ENCODE results near the gene NDUFV2.

Gene NDUFV2

DNA sequence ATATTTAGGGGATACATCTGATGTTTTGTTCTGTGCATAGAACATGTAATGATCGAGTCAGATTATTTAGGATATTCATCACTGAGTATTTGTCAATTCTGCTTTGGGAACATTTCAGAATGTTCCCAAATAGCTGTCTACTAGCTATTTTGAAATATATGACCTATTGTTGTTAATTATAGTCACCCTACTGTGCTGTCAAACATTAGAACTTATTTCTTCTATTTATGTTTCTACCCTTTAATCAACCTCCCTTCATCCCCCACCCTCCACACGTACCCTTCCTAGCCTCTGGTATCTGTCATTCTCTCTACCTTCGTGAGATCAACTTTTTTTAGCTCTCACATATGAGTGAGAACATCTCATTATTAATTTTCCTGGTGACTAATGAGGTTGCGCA lies 75.0 kb downstream of the NDUFV2 start (continued):
- no peak for TF ChIP-seq TCF4 (CRISPR knock-in tag; IDR thresholded peaks at IDR 0.05; ENCODE audit: borderline replicate concordance)
- TF ChIP-seq ZNF565 (CRISPR knock-in tag; conservative IDR thresholded peaks at IDR 0.05; ENCODE audit: low read depth), result no peak
- TF ChIP-seq TOX (CRISPR knock-in tag; IDR thresholded peaks at IDR 0.05; ENCODE audit: borderline replicate concordance), result no peak
- TF ChIP-seq SNAI2 (CRISPR knock-in tag; IDR thresholded peaks at IDR 0.05), result no peak
- TF ChIP-seq GLIS3 (CRISPR knock-in tag; IDR thresholded peaks at IDR 0.05), result no peak

DNA sequence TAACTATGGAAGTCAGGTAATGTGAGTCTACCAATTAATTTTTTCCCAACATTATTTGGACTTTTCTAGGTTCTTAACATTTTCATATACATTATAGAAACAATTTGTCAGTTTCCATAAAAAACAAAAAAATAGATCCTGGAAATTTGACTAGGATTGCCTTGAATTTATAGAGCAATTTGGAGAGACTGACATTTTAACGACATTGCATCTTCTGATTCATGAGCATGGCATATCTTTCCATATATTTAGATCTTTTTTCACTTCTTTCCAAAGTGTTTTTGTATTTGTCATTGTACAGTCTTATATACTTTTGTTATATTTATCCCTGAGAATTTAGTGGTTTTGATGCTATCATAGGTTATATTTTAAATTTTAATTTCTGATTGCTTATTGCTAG lies 76.1 kb downstream of the NDUFV2 start:
- no peak for ATAC-seq
- no peak for TF ChIP-seq ESRRG (CRISPR knock-in tag; IDR thresholded peaks at IDR 0.05)
- no peak for TF ChIP-seq ZFP30 (CRISPR knock-in tag; IDR thresholded peaks at IDR 0.05)
- TF ChIP-seq PPARA (CRISPR knock-in tag; IDR thresholded peaks at IDR 0.05; ENCODE audit: borderline replicate concordance), result no peak

DNA sequence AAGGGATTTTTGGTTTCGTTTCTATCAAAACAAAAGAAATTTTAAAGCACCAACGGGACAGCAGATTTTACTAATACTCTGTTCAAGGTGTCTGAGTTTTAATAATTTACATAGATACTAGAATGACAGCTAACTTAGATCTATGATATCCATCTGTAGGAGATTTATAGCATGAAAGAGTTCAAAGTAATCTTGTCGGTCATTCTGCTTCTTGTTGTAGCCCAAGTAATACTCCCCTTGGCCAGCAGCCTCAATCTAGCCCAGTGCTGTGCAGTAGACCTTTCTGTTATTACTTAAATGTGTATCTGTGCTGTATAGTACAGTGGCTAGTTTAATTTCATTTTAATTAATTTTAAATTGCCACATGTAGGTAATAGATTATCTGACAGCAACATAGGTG lies 78.8 kb downstream of the NDUFV2 start:
- TF ChIP-seq ISL1 (CRISPR knock-in tag; IDR thresholded peaks at IDR 0.05) (no peak), TCF4 (CRISPR knock-in tag; IDR thresholded peaks at IDR 0.05; ENCODE audit: borderline replicate concordance) (no peak), OSR1 (CRISPR knock-in tag; IDR thresholded peaks at IDR 0.05) (no peak)
- TF ChIP-seq, protein P1, sequence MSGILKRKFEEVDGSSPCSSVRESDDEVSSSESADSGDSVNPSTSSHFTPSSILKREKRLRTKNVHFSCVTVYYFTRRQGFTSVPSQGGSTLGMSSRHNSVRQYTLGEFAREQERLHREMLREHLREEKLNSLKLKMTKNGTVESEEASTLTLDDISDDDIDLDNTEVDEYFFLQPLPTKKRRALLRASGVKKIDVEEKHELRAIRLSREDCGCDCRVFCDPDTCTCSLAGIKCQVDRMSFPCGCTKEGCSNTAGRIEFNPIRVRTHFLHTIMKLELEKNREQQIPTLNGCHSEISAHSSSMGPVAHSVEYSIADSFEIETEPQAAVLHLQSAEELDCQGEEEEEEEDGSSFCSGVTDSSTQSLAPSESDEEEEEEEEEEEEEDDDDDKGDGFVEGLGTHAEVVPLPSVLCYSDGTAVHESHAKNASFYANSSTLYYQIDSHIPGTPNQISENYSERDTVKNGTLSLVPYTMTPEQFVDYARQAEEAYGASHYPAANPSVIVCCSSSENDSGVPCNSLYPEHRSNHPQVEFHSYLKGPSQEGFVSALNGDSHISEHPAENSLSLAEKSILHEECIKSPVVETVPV (CRISPR knock-in tag; IDR thresholded peaks at IDR 0.05), result no peak
- TF ChIP-seq, protein P2, sequence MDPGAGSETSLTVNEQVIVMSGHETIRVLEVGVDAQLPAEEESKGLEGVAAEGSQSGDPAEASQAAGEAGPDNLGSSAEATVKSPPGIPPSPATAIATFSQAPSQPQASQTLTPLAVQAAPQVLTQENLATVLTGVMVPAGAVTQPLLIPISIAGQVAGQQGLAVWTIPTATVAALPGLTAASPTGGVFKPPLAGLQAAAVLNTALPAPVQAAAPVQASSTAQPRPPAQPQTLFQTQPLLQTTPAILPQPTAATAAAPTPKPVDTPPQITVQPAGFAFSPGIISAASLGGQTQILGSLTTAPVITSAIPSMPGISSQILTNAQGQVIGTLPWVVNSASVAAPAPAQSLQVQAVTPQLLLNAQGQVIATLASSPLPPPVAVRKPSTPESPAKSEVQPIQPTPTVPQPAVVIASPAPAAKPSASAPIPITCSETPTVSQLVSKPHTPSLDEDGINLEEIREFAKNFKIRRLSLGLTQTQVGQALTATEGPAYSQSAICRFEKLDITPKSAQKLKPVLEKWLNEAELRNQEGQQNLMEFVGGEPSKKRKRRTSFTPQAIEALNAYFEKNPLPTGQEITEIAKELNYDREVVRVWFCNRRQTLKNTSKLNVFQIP (CRISPR knock-in tag; IDR thresholded peaks at IDR 0.05; ENCODE audit: borderline replicate concordance, low read depth), result no peak
- TF ChIP-seq, protein P3, sequence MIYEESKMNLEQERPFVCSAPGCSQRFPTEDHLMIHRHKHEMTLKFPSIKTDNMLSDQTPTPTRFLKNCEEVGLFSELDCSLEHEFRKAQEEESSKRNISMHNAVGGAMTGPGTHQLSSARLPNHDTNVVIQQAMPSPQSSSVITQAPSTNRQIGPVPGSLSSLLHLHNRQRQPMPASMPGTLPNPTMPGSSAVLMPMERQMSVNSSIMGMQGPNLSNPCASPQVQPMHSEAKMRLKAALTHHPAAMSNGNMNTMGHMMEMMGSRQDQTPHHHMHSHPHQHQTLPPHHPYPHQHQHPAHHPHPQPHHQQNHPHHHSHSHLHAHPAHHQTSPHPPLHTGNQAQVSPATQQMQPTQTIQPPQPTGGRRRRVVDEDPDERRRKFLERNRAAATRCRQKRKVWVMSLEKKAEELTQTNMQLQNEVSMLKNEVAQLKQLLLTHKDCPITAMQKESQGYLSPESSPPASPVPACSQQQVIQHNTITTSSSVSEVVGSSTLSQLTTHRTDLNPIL (CRISPR knock-in tag; IDR thresholded peaks at IDR 0.05; ENCODE audit: low read depth), result no peak
- no peak for ATAC-seq

DNA sequence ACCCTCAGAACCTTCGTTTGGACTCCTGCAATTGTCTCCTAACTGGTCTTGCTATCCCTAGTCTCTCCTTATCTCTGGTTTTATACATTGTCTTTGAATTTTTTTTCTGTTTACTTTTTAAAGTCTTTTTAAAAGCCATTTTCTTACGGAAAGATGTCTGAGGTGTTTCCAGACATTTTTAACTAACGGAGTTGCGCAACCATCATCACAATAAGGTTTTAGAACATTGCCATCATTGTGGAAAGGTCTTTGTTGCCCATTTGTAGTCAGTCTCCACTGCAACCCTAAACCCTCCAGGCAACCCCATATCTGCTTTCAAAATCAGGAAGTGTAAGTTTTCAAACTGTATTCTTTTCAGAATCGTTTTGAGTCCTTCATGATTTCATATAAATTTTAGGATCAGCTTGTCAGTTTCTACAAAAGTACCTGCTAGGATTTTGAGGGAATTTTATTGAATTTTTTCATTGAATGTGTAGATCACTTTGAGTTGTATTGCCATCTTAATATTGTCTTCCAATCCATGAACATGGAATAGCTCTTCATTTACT lies 80.4 kb downstream of the NDUFV2 start:
- no peak for TF ChIP-seq TOX (CRISPR knock-in tag; IDR thresholded peaks at IDR 0.05; ENCODE audit: borderline replicate concordance)
- TF ChIP-seq, protein P3 (CRISPR knock-in tag; IDR thresholded peaks at IDR 0.05; ENCODE audit: low read depth), result no peak
- TF ChIP-seq, protein P1 (CRISPR knock-in tag; IDR thresholded peaks at IDR 0.05), result no peak
- TF ChIP-seq TCF4 (CRISPR knock-in tag; IDR thresholded peaks at IDR 0.05; ENCODE audit: borderline replicate concordance), result no peak
- no peak for TF ChIP-seq SNAI2 (CRISPR knock-in tag; IDR thresholded peaks at IDR 0.05)
- TF ChIP-seq ZNF70 (CRISPR knock-in tag; IDR thresholded peaks at IDR 0.05), result no peak
- no peak for TF ChIP-seq RARB (CRISPR knock-in tag; IDR thresholded peaks at IDR 0.05)
- TF ChIP-seq PPARA (CRISPR knock-in tag; IDR thresholded peaks at IDR 0.05; ENCODE audit: borderline replicate concordance), result no peak
- TF ChIP-seq BACH2 (CRISPR knock-in tag; IDR thresholded peaks at IDR 0.05; ENCODE audit: borderline replicate concordance), result no peak
- TF ChIP-seq CSDC2 (CRISPR knock-in tag; IDR thresholded peaks at IDR 0.05), result no peak
- TF ChIP-seq ZNF565 (CRISPR knock-in tag; conservative IDR thresholded peaks at IDR 0.05; ENCODE audit: low read depth), result no peak
- TF ChIP-seq, protein P4, sequence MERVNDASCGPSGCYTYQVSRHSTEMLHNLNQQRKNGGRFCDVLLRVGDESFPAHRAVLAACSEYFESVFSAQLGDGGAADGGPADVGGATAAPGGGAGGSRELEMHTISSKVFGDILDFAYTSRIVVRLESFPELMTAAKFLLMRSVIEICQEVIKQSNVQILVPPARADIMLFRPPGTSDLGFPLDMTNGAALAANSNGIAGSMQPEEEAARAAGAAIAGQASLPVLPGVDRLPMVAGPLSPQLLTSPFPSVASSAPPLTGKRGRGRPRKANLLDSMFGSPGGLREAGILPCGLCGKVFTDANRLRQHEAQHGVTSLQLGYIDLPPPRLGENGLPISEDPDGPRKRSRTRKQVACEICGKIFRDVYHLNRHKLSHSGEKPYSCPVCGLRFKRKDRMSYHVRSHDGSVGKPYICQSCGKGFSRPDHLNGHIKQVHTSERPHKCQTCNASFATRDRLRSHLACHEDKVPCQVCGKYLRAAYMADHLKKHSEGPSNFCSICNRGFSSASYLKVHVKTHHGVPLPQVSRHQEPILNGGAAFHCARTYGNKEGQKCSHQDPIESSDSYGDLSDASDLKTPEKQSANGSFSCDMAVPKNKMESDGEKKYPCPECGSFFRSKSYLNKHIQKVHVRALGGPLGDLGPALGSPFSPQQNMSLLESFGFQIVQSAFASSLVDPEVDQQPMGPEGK (CRISPR knock-in tag; IDR thresholded peaks at IDR 0.05; ENCODE audit: borderline replicate concordance), result no peak
- no peak for TF ChIP-seq GLIS3 (CRISPR knock-in tag; IDR thresholded peaks at IDR 0.05)
- TF ChIP-seq ARNTL (CRISPR knock-in tag; IDR thresholded peaks at IDR 0.05; ENCODE audit: borderline replicate concordance, low read depth), result no peak
- TF ChIP-seq, protein P5, sequence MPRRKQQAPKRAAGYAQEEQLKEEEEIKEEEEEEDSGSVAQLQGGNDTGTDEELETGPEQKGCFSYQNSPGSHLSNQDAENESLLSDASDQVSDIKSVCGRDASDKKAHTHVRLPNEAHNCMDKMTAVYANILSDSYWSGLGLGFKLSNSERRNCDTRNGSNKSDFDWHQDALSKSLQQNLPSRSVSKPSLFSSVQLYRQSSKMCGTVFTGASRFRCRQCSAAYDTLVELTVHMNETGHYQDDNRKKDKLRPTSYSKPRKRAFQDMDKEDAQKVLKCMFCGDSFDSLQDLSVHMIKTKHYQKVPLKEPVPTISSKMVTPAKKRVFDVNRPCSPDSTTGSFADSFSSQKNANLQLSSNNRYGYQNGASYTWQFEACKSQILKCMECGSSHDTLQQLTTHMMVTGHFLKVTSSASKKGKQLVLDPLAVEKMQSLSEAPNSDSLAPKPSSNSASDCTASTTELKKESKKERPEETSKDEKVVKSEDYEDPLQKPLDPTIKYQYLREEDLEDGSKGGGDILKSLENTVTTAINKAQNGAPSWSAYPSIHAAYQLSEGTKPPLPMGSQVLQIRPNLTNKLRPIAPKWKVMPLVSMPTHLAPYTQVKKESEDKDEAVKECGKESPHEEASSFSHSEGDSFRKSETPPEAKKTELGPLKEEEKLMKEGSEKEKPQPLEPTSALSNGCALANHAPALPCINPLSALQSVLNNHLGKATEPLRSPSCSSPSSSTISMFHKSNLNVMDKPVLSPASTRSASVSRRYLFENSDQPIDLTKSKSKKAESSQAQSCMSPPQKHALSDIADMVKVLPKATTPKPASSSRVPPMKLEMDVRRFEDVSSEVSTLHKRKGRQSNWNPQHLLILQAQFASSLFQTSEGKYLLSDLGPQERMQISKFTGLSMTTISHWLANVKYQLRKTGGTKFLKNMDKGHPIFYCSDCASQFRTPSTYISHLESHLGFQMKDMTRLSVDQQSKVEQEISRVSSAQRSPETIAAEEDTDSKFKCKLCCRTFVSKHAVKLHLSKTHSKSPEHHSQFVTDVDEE (CRISPR knock-in tag; IDR thresholded peaks at IDR 0.05), result no peak
- no peak for TF ChIP-seq ZC3H10 (CRISPR knock-in tag; IDR thresholded peaks at IDR 0.05)
- no peak for TF ChIP-seq ESRRG (CRISPR knock-in tag; IDR thresholded peaks at IDR 0.05)
- no peak for ATAC-seq
